B cell (primary cell): ENCODE results near the gene GPR3. TPM values are rescaled to one million over a fixed set of nuclear protein-coding genes. Genes with fewer than 3 reads are reported as not detected.
"Not testable (repeated sequence)": the region's sequence is repeated elsewhere in the genome, so short reads cannot be mapped to it uniquely, and the experiment has no call there.

Experiments
- ATAC-seq: fragments of 200-7000 bp; cut with Tn5 transposase; one replicate; pipeline ENCODE4 v1.10.0; 2021; ENCODE audit warnings: low read depth, mild to moderate bottlenecking, moderate number of reproducible peaks, moderate library complexity
- CTCF ChIA-PET: fragments of 350-600 bp; sonication (Branson Sonifier 250); formaldehyde crosslinking; loops from one replicate; lab custom pipeline; 2021; ENCODE audit warnings: antibody characterized with exemption, inconsistent platforms; lab: Charles Lee
- POLR2A ChIA-PET: fragments of 350-600 bp; sonication (Branson Sonifier 250); formaldehyde crosslinking; loops from one replicate; lab custom pipeline; 2021; ENCODE audit warnings: antibody characterized with exemption; lab: Charles Lee
- DNase-seq: peaks from one replicate; pipeline ENCODE4 v3.0.0; 2013
- H2AFZ ChIP-seq: 2 replicates; pipeline ENCODE4 v1.6.1; 2012; ENCODE audit warnings: mild to moderate bottlenecking, low read depth, low read length; ENCODE audit not compliant: insufficient read depth, poor library complexity, severe bottlenecking
- H3K27ac ChIP-seq, 2 donors: 1 replicate in 1 of 2; 2 replicates in 1 of 2; pipeline ENCODE4 v1.5.1; 2012 to 2013; ENCODE audit warnings: low read length in 2 of 2, mild to moderate bottlenecking in 2 of 2, moderate library complexity in 1 of 2
- H3K27me3 ChIP-seq, 4 experiments: fragments of 200-600 bp in 1 of 4; sonication (generic) in 1 of 4; replicated peaks in 1 of 4; 1 replicate in 2 of 4; 2 replicates in 2 of 4; pipeline versions ENCODE4 v1.6.1 to v1.7.0; 2013 to 2016; ENCODE audit warnings: low read length in 3 of 4, mild to moderate bottlenecking in 2 of 4, mixed read lengths in 1 of 4, moderate library complexity in 1 of 4; ENCODE audit not compliant: insufficient read depth in 4 of 4, control insufficient read depth in 3 of 4; ENCODE audit errors: control extremely low read depth in 1 of 4
- H3K36me3 ChIP-seq, 2 experiments: replicated peaks in 1 of 2; 1 replicate in 1 of 2; 2 replicates in 1 of 2; pipeline versions ENCODE4 v1.6.1 to v1.7.1; 2013; ENCODE audit warnings: low read length in 1 of 2; ENCODE audit not compliant: insufficient read depth in 2 of 2, control insufficient read depth in 1 of 2; ENCODE audit errors: control extremely low read depth in 1 of 2, extremely low read depth in 1 of 2
- H3K4me1 ChIP-seq, 2 donors: fragments of 200-600 bp in 1 of 2; sonication (generic) in 1 of 2; 1 replicate in 1 of 2; 2 replicates in 1 of 2; pipeline versions ENCODE4 v1.5.1 to v1.6.1; 2013 to 2017; ENCODE audit warnings: low read length in 2 of 2; ENCODE audit not compliant: control insufficient read depth in 2 of 2, insufficient read depth in 2 of 2
- H3K4me2 ChIP-seq: replicated peaks from 2 replicates; pipeline ENCODE3; 2012; ENCODE audit warnings: mild to moderate bottlenecking, low read depth, low read length; ENCODE audit not compliant: poor library complexity, severe bottlenecking
- H3K4me3 ChIP-seq, 5 experiments: fragments of 200-600 bp in 1 of 5; sonication (generic) in 1 of 5; 1 replicate in 3 of 5; 2 replicates in 2 of 5; pipeline versions ENCODE4 v1.5.1 to v1.7.0; 2011 to 2016; ENCODE audit warnings: low read length in 4 of 5, mild to moderate bottlenecking in 4 of 5, low read depth in 2 of 5, control low read depth in 1 of 5, moderate library complexity in 1 of 5; ENCODE audit not compliant: insufficient read depth in 1 of 5; ENCODE audit errors: control extremely low read depth in 1 of 5, extremely low read depth in 1 of 5
- H3K79me2 ChIP-seq: fragments of 200-600 bp; sonication (generic); one replicate; pipeline ENCODE4 v1.6.0; 2016; ENCODE audit warnings: low read length; ENCODE audit not compliant: control insufficient read depth, insufficient read depth
- H3K9ac ChIP-seq: fragments of 200-600 bp; sonication (generic); 2 replicates; pipeline ENCODE4 v1.6.1; 2017; ENCODE audit warnings: mild to moderate bottlenecking, low read length, moderate library complexity
- H3K9me3 ChIP-seq, 3 donors: one replicate each; pipeline versions ENCODE4 v1.6.1 to v1.7.1; 2013; ENCODE audit warnings: low read length in 2 of 3; ENCODE audit not compliant: control insufficient read depth in 2 of 3, insufficient read depth in 1 of 3; ENCODE audit errors: control extremely low read depth in 1 of 3
- H4K20me1 ChIP-seq: 2 replicates; pipeline ENCODE4 v1.6.0; 2012; ENCODE audit warnings: mild to moderate bottlenecking, low read length; ENCODE audit not compliant: insufficient read depth, control insufficient read depth, poor library complexity, severe bottlenecking
- H3K27ac Mint-ChIP-seq: one replicate; pipeline ENCODE4 v1.8.0; 2021; ENCODE audit warnings: mixed read lengths
- H3K27me3 Mint-ChIP-seq: one replicate; pipeline ENCODE4 v1.8.0; 2021; ENCODE audit warnings: mixed read lengths
- H3K4me1 Mint-ChIP-seq: one replicate; pipeline ENCODE4 v1.8.0; 2021; ENCODE audit warnings: mixed read lengths
- H3K4me3 Mint-ChIP-seq: one replicate; pipeline ENCODE4 v1.8.0; 2021; ENCODE audit warnings: mixed read lengths
- H3K9me3 Mint-ChIP-seq: one replicate; pipeline ENCODE4 v1.8.0; 2022; ENCODE audit warnings: mixed read lengths; ENCODE audit not compliant: insufficient read depth
- EZH2 ChIP-seq: IDR thresholded peaks from 2 replicates; pipeline ENCODE4 v1.6.1; 2012; ENCODE audit warnings: borderline replicate concordance, low read depth, mild to moderate bottlenecking, moderate library complexity, low read length; ENCODE audit not compliant: insufficient read depth, poor library complexity, severe bottlenecking
- WGBS: methylation state at CpG from one replicate; pipeline ENCODE4 v1.1.5; 2013; ENCODE audit warnings: missing lambda C conversion rate; ENCODE audit not compliant: insufficient coverage; 5-methylcytosine and 5-hydroxymethylcytosine counted together
- intact Hi-C: fragments of 100-400 bp; cut with micrococcal nuclease; formaldehyde crosslinking; loops from one replicate; pipeline ENCODE4 v1.10.0; 2022
- polyA plus RNA-seq: library from polyadenylated mRNA; depleted of rRNA; stranded (reverse); fragments of >200 nt; gene quantifications from 2 replicates; pipeline ENCODE4 v1.2.3, GENCODE V29; 2012
- total RNA-seq, 2 donors: library from RNA; stranded (reverse); fragments of 120-200 nt in 1 of 2; gene quantifications; 1 replicate in 1 of 2; 2 replicates in 1 of 2; pipeline versions ENCODE4 v1.2.3 to v1.2.4, GENCODE V29; 2013 to 2022
- TF ChIP-seq, protein P1 (sequence below): fragments of 200-600 bp; IDR thresholded peaks from one replicate; pipeline ENCODE4 v1.8.0; 2022; ENCODE audit warnings: antibody characterized with exemption, mild to moderate bottlenecking

The GPR3 gene
- total and polyA plus RNA-seq, 2 donors (not counting 1 experiment from before 2014, with no cell fraction given), result 3.3 TPM; not detected in 1

DNA sequence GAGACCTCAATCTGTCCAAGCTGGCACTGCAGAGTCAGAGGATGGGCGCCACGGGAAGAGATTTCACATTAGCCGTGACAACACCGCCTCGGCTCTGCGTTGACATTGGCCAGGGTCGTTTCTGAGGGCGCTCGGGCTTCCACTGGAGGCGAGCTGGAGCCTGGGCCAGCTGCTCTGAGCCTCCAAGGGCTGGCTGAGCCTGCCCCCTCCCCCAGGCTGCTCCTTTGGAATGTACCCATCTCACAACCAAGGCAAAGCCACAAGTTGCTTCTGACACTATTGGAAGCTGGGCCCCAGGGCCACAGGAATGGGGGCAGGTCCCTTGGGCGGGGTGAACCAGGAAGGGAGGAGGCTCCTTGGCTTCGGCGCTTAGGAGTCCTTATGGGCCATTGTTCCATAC, 12.7 kb downstream of the GPR3 start:
- POLR2A ChIA-PET, result no interaction called here
- Histone ChIP-seq H3K79me2 (peaks cover 4% of the 10 kb centered on the region), H3K9ac (no peak overlapping the region), H3K9me3 (no peaks in the 10 kb centered on the region), H3K4me2 (no peak overlapping the region), H3K36me3 (peaks cover 6 to 32% of the 10 kb centered on the region in 2 experiments), H3K4me3 (no peak overlapping the region), H2AFZ (no peak overlapping the region), H3K27ac (peak overlapping the region; percentile 6 to 79), H3K4me1 (peaks cover 47 to 67% of the 10 kb centered on the region in 2 donors), H3K27me3 (no peaks in the 10 kb centered on the region), H4K20me1 (peaks cover 5% of the 10 kb centered on the region)
- ATAC-seq, result no peak
- H3K4me3 Mint-ChIP-seq, result no peak overlapping the region
- WGBS, result 91% methylated on average over 9 of the region's 13 CpGs
- TF ChIP-seq EZH2, result no peak
- TF ChIP-seq, protein P1, sequence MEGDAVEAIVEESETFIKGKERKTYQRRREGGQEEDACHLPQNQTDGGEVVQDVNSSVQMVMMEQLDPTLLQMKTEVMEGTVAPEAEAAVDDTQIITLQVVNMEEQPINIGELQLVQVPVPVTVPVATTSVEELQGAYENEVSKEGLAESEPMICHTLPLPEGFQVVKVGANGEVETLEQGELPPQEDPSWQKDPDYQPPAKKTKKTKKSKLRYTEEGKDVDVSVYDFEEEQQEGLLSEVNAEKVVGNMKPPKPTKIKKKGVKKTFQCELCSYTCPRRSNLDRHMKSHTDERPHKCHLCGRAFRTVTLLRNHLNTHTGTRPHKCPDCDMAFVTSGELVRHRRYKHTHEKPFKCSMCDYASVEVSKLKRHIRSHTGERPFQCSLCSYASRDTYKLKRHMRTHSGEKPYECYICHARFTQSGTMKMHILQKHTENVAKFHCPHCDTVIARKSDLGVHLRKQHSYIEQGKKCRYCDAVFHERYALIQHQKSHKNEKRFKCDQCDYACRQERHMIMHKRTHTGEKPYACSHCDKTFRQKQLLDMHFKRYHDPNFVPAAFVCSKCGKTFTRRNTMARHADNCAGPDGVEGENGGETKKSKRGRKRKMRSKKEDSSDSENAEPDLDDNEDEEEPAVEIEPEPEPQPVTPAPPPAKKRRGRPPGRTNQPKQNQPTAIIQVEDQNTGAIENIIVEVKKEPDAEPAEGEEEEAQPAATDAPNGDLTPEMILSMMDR, result no peak
- intact Hi-C loops, result no loop called here
- H3K9me3 Mint-ChIP-seq, result no peaks in the 10 kb centered on the region
- H3K4me1 Mint-ChIP-seq, result peaks cover 63% of the 10 kb centered on the region
- H3K27ac Mint-ChIP-seq, result peak overlapping the region; percentile 32
- DNase-seq, result no peak
- CTCF ChIA-PET, result interaction anchor here (0.6 to 5.6 kb wide), 7 partner anchors 10 to 200 kb away, joined by 3 to 114 read pairs (median 4); partner anchors contain the start of gene AHDC1
- H3K27me3 Mint-ChIP-seq, result no peaks in the 10 kb centered on the region

DNA sequence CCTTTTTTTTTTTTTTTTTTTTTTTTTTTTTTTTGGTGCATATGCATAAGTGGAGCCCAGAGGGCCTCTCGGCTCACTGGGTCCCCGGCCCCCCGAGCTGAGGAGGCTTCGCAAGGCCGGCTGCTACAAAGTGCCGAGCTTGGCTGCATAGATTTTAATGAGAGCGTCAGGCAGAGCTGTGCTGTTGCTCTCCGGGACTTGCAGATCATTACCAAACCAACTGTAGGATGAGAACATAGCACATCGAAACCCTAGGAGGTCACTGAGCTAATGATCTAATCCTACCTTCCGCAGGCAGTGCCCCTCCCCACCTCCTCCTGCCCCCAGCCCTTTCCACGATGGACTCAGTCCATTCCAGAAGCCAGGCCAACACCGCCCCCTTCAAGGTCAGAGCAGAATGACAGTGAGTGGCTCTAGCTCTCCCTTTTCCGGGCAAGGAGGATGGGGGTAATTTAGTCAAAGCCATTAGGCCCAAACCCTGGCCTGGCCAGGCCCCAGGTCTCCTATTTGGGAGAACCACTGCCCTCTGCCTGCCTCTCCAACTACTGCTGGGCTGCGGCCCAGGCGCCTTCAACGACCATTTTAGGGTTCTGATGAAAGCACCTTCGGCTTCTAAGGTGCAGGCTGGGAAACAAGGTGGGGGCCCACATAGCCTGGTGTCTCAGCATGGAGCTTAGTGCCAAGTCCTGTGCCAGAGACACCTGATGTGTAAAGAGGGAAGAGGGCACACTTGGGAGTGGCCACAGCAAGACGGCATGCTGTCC, 13.4 kb downstream of the GPR3 start:
- H4K20me1 ChIP-seq, DNase-seq, POLR2A ChIA-PET, H3K4me2 ChIP-seq, H3K27me3 Mint-ChIP-seq, H3K27me3 ChIP-seq, H3K9me3 ChIP-seq, H3K4me3 Mint-ChIP-seq, intact Hi-C loops, H3K9ac ChIP-seq, H3K4me3 ChIP-seq, H3K79me2 ChIP-seq, H2AFZ ChIP-seq, H3K9me3 Mint-ChIP-seq, ATAC-seq: not testable (repeated sequence)
- CTCF ChIA-PET, result interaction anchor here (0.6 to 5.6 kb wide), 7 partner anchors 10 to 199 kb away, joined by 3 to 114 read pairs (median 4); partner anchors contain the start of gene AHDC1
- WGBS, result 93% methylated on average over 13 of the region's 18 CpGs
- Mint-ChIP-seq H3K27ac (peak overlapping the region; percentile 75), H3K4me1 (peaks cover 59% of the 10 kb centered on the region)
- Histone ChIP-seq H3K36me3 (peaks cover 8 to 39% of the 10 kb centered on the region in 2 experiments), H3K4me1 (peaks cover 47 to 66% of the 10 kb centered on the region in 2 donors), H3K27ac (peak overlapping the region in 1 of 2 donors; percentile 75)
